HG02981 (cell line): ENCODE measurements around the gene ATP1A4.
"Not testable (repeated sequence)": the region's sequence is repeated elsewhere in the genome, so short reads cannot be mapped to it uniquely, and the experiment has no call there.

Experiments
- ATAC-seq: cut with Tn5 transposase; IDR thresholded peaks from one replicate; pipeline ENCODE4 v1.9.1; 2021; ENCODE audit warnings: mild to moderate bottlenecking, moderate library complexity; ENCODE audit not compliant: unreplicated experiment

ATP1A4 gene

DNA sequence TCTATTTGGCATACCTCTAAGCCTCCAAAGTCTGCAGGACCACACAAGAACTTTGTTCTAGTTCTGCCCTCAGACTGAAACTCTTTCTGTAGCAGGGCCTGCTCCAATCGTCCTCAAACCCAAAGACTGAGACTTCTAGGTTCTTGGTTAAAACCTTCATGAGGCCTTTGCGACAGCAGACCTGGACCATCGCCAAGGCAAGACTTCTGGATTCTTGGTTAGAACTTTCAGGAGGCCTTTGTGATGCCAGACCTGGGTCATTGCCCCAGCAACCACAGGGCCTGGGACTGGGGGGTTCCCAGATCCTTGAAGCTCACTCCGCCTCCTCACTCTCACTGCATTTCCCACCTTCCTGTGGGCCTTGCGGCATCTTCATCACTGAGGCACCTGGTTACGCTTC is at the start of gene ATP1A4:
ATP1A4 (plus strand) TSS at position 301 of the 400 bp plus-strand sequence. CDS start 438 bp downstream, outside the sequence.
- no peak for ATAC-seq

DNA sequence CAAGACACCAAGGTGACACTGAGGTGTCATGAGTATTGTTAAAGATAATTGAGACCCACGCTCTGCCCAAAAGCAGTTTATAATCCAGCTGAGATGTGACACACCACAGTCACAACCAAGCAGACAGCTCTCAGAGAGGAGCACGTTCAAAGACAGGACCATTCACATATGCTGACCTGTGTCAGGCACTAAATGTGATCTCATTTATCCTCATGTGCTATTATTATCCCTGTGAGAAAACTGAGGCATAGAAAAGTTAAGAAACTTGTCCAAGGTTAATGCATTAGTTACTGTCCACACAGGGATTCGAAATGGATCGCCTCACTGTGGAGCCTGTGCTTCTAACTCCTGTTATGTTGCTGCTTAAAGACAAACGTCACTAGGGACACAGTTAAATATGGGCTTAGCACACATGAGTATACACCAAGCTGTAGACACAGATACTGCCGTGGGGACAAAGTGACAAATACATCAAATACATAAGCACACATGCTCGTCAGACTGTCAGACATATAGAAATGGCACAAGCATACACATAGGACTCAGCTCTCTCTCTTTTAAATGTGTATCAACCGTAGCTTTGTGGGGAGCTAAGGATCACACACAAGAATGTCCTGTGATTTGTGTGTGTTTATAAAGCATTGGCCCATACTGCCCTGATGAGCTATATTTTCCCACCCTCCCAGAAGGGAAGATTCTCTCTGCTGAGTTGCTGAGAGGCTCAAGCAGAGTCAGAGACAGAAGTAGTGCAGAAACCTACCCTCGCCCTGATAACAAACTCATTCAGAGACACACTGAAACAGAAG is 49.5 kb upstream of the ATP1A4 start:
- ATAC-seq = no peak

DNA sequence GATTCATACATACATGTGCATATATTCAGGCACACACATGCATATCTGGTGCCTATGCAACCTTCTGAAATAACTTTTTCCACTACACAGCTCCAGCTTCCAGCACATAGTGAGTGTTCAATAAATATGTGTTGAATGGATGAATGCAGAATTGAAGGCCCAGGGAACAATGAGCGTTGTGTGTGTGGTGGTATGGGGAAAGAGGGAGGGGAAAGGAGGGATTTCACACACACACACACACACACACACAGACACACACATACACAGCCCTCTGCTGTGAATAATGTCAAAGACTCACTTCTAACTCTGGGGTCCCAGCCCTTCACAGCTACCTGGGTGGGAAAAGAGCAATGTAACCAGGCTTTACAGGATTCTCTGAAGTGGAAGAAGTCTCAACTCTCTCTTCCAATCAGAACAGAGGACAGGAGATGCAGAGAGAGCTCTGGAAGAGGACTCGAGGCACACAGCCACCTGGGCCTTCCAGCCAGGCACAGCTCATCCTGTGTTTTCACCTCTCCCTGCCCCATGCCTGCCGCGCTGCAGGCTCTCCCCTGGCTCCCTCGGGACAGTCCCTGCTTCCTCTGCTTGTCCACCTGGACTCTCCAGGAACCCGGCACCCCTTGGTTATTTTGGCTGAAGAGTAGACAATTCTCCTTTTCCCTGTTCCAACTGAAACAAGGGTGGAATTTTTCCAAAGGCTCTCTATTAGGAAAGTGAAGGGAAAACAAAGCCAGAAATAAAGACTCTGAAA is 47.6 kb upstream of the ATP1A4 start:
- no peak for ATAC-seq

DNA sequence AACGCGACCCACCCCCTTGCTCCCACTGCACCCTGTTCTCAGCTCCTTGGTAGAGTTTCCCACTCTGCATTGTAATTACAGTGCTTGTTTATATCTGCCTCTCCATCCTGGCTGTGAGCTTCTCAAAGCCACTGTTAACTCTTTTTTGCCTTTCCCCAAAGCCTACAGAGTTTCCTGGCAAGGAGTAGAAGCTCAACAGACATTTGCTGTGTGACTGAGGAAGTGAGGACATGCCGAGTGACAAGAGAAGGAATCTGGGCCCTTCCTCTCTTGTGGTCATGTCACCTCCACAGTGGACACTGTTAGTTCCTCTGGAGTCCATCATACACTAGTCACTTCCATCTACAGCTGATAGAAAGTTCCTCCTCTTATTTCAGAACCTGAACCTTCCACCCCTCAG is 46.9 kb upstream of the ATP1A4 start:
- no peak for ATAC-seq

DNA sequence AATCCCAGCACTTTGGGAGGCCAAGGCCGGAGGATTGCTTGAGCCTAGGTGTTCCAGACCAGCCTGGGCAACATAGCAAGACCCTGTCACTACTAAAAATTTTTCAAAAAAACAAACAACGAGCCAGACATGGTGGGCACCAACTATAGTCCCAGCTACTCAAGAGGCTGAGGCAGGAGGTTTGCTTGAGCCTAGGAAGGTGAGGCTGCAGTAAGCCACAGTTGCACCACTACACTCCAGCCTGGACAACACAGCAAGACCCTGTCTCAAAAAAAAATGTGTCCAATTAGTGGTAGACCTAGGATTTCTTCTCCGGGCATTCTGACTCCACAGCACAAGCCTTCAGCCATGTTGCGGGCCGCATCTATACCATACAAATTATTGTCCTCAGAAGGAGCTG is 46.2 kb upstream of the ATP1A4 start:
- ATAC-seq = no peak

DNA sequence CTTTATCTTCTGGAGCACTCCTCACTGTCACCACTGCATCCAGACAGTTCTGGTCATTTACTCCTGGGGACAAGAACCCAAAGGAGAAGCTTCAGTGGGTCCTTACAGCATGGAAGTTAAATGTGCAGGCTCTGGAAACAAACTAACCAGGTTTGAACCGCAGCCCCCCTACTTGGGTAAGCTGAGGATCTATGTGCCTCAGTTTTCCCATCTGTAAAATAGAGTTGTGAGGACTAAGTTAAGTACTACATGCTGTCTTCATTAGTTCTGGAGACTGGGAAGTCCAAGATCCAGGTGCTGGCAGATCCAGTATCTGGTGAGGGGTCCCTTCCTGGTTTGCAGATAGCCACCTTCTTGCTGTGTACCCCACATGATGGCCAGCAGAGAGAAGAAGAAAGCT is 43.9 kb upstream of the ATP1A4 start:
- no peak for ATAC-seq

DNA sequence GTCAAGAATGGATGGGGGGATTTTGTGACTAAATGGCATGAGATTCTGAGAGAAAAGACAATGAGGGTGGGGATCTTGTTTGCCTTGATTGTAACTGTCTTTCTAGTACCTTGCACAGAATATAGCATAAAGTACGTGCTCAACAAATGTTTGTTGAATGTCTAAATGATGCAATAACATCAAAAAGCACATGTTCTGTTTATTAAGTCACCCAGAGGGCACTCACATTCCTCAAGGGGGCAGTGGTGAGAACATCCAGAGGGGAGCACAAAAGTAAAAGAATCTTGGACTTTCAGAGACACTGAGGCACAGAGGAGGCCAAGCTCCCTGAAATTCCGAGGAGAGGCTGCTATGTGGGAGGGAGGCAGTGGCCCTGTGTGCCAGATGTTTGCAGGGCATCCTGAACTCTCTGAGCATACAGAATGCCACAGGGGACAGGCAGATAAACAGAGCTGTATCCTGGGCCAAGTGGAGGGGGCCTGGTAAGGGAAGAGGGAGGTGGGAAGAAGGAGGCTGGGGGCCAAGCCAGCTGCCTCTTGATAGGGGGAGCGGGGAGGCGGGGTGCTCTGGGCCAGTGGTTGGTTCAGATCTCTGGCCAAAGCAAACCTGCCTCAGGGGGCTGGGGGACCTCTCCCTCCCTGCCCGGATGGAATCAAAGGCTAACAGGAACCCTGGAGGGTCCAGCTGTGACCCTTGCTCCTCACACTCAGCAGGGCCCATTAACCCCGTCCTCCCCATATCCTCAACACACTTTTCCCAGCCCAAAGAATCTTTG is 42.3 kb upstream of the ATP1A4 start:
- no peak for ATAC-seq

DNA sequence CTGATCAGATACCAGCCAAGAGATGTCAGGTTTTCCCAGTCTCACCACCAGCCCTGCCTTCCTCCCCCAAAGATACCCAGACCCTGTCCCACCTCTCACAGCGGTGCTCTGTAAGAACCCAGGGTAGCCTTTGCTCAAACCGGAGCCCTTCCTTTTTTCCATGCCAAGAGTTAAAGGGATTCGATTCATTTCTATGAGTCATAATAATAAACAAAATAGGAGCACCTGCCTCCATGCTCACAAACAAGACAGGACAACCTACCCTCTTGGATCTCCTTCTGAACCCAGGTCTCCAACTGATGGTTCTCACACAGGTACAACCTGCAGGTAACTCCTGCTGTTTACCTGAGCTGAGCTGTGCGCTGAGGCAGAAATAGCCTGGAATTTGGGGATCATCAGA is 41.7 kb upstream of the ATP1A4 start:
- ATAC-seq = no peak

DNA sequence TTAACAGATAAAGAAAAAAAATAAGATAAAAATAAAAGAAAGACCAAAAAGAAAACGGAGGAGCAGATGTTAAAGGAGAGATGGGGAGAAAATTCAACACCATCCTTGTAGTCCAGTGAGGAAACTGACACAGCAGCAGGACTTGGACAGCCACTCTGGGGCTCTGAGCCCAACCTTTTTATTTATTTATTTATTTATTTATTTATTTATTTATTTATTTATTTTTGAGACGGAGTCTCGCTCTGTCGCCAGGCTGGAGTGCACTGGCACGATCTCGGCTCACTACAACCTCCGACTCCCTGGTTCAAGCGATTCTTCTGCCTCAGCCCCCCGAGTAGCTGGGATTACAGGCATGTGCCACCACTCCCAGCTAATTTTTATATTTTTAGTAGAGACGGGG is 39.9 kb upstream of the ATP1A4 start:
- ATAC-seq = not testable (repeated sequence)

DNA sequence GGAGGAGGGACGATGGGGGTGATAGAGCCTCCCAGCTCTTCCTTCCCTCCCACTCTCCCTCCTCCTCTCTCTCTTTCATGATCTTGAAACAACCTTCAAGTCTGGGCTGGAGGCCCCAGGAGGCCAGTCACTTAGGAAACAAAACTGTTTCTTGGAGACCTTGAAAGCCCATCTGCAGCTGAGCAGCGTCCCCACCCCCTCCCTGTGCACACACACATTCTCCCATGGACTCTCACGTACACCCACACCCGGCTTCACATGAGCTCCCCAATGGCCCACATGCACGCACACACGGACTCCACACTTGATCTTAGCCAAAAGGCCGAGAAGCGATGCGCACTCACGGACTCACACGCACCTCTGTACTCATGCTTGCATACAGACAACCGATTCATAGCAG is 39.0 kb upstream of the ATP1A4 start:
- ATAC-seq = no peak

DNA sequence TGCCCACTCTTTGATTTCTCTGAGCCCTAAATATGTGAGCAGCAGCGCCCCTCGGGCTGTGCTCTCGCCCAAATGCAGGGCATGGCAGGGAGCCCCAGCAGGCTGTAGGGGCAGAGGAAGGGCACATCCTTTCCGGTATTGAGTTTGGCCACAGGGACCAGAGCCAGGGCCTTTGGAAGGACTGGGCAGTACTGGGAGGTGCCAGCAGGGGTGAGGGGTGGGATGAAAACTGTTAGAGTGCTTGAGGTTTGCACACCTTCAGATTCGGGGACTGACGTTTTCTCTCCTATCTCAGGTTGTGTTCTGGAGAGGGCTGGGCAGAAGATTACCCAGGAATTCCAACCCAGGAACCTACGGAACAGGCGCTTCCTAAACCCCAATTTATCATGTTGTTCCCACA is 38.0 kb upstream of the ATP1A4 start:
- no peak for ATAC-seq

DNA sequence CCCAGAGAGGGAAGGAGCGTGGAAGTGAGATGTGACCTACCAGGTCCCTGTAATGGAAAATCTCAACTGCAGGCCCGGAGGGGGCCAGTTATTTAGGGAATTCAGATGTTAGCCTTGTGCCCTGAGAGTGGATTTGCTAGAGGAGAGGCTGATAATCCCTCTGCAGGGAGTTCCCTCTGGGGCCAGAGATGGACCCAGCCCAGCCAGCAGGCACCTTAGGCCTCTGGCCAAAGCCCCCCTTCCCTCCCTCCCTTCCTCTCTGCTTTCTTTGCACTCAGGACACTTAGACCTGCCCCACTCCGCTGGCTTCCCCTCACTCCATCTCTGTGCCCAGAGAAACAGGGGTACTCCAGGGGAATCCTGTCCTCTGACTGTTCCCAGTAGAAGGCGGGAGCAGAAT is 37.3 kb upstream of the ATP1A4 start:
- ATAC-seq = no peak

DNA sequence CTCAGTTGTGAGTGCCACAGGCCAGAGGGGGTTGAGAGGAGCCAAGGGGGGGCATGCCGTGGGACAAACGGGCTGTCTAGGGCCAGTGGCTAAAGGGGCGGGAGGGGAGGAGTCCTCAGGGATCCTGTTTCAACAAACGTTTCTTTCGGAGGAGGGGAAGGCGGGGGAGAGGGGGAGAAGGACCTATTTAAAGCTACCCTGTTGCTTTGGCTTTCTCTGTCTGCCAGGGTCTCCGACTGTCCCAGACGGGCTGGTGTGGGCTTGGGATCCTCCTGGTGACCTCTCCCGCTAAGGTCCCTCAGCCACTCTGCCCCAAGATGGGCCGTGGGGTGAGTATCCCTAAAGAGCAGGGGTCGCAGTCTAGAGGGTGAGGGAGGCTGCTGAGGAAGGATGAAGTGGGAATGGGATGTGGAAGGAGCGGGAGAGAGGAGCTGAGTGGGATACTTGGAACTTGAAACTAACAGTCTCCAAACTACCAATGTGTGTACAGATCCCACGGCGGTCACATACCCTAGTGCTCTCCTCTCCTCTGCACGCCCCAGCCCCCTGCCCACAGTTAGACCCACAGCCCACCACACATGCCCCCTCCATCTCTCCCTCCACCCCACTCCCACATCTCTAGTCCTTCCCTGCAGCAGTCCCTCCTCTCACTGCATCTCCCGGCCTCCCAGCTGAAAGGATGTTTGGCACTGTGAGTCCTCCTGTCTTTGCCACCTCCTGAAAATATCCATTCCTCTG is 35.7 kb upstream of the ATP1A4 start, which contains the start of gene ATP1A2:
ATP1A2 (plus strand) TSS at position 215 of the 738 bp plus-strand sequence; CDS start at position 318, 103 bp downstream.
- no peak for ATAC-seq

DNA sequence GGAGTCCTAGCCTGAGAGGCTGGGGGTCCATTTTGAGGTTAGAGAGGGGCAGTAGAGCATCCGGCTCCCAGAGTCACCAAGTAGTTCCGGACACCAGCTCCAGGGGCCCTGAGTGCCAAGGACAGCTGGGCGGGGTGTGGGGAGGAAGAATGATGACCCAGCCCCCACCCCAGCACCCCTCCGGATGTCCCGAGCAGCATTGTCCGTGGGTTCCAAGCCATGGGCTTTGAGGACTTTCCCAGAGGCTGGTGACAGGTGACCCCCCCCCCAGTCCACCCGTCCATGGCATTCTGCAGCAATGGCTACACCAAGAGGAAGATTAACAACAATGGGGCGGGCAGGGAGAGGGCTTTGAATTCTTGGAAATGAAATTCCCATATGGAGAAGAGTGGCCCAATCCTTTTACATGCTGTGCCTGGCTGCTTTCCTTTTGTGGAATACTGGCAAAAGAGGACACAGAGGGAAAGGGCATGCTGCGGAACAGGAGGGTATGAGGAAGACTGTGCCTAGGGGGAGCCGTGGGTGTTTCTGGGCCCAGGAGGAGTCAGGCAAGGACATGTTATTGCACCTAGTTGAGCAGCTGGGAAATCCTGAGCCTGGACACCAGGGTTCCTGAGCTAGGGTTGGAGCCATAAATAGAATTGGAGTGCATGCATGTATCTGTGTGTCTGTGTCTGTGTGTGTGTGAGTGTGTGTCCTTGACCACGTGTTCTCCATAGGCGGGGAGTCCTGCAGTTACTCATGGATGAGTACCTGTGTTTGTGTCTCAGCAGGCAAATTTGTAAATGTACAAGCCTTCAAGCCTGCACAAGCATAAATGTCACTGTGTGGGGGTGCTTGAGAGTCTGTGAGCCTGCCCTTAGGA is 34.9 kb upstream of the ATP1A4 start:
- ATAC-seq = no peak

DNA sequence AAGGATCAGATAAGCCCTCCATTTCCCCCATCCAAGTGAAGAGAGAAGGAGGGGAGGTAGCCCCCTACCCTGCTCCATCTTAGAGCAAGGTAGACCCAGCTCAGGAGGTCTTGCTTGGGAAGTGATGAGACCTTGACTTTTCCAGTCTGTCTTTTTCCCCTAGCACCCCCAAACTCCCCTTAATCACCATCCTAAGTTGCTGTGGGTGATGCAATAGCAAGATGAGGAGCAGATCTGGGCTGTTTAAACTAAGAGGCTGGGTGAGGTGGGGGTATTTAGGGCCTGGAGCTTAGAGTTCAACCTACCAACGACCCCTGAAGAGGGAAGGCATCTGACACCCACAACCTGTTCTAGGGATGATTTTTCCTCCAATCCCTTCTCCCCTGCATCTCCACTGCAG is 34.1 kb upstream of the ATP1A4 start:
- no peak for ATAC-seq

DNA sequence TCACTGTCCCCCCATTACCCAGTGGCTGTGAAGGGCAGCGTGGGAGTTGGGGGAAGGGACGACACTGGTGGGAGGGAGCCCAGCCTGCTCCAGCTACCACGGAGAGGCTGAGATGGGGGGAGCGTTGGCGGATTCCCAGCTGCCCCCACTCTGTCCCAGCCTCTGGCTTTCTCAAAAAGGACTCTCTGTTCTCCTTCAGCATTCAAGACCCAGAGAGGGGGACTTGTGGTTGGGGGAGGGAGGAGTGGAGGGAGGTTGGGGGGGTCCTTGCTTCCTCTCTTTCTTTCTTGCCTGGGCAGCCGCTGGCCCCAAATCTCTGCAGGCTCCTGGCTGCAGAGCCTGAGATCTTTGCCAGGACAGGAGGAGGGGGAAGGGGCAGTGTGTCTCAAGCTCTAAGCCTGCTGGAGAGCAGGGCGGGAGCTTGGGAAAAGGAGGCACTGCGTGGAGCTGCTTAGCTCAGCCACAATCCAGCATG is 33.7 kb upstream of the ATP1A4 start:
- ATAC-seq = no peak

DNA sequence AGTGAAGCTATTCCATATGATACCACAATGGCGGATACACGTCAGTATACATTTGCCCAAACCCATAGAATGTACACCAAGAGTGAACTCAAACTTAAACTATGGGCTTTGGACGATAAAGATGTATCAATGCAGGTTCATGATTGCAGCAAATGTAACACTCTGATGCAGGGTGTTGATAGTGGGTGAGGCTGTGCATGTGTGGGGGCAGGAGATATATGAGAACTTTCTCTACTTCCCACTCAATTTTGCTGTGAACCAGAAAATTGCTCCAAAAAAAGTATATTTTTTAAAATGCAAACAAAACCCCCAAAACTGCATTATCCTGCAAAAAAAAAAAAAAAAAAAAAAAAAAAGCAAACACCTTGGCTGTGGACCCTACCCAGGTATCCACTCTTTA is 32.5 kb upstream of the ATP1A4 start:
- ATAC-seq = no peak

DNA sequence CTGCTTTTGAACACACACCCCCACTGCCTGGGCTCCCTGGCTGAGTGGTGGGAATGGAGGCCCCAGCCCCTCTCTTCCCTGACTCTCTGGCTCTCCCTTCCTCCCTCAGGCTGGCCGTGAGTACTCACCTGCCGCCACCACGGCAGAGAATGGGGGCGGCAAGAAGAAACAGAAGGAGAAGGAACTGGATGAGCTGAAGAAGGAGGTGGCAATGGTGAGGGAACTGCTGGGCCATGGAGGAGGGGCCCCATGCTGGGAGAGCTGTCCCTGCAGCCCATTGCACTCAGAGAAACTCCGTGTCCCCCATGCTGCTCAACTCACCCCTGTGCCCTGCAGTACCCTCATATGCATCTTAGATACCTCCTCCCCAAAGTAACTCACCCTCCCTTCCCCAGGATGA is 30.6 kb upstream of the ATP1A4 start:
- no peak for ATAC-seq

DNA sequence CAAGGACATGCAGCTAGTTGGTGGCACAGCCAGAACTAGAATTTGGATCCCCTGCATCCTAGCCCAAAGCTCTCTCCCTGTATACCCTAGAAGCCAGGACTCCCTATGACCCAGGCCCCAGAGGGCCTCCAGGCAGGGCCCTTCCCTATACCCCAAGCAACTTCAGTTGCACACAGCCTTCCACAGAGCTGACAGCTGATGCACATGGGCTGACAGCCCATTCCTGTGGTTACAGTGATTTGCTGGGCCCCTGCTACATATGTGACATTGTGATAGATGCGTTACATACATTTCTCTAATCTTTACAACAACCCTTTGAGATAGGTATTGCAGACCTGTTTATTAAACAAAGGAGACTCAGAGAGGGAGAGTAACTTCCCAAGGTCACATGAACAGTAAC is 30.0 kb upstream of the ATP1A4 start:
- no peak for ATAC-seq
